Gastroesophageal sphincter (tissue), 3 donors: ENCODE results near the gene ANKRD55.

Experiments
- EP300 ChIP-seq: sonication (generic); formaldehyde crosslinking; IDR thresholded peaks from one replicate; pipeline ENCODE4 v1.6.1; 2017; ENCODE audit warnings: antibody characterized with exemption, mild to moderate bottlenecking
- POLR2A ChIP-seq, 2 donors: fragments of 450-650 bp; IDR thresholded peaks; one replicate each; pipeline ENCODE4 v1.6.1; 2017; ENCODE audit warnings: antibody characterized with exemption in 2 of 2, mild to moderate bottlenecking in 2 of 2, moderate library complexity in 1 of 2
- POLR2AphosphoS5 ChIP-seq: sonication (generic); formaldehyde crosslinking; IDR thresholded peaks from one replicate; pipeline ENCODE4 v1.6.1; 2017; ENCODE audit warnings: antibody characterized with exemption
- TF ChIP-seq, protein P1 (sequence below), 4 experiments: fragments of 200-600 bp in 2 of 4; fragments of 450-650 bp in 2 of 4; sonication (generic) in 1 of 4; IDR thresholded peaks; one replicate each; pipeline ENCODE4 v1.5.1; 2017 to 2019; ENCODE audit warnings: antibody characterized with exemption in 4 of 4, mild to moderate bottlenecking in 2 of 4, moderate library complexity in 2 of 4

DNA sequence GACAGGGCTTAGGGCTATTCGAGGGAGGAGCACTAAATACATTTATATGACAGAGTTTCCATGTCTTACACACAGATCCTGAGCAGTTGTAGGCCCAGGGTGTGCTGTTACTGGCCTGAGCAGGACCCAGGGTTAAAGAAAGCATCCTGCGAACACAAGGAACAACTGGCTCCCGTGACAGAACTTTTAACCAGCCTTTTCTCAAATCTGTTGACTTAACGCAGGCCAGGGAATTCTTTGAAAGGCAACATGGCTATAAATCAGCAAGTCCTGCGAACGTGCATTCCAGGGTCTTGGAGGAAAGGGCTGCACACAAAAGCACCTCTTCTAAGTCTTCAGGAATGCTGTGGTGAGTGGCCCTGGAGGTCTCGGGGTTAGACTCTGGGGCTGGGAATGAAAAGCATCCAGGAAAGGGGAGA, 45.2 kb upstream of the ANKRD55 start:
- TF ChIP-seq POLR2A (IDR thresholded peaks at IDR 0.05): no peak
- TF ChIP-seq, protein P1, sequence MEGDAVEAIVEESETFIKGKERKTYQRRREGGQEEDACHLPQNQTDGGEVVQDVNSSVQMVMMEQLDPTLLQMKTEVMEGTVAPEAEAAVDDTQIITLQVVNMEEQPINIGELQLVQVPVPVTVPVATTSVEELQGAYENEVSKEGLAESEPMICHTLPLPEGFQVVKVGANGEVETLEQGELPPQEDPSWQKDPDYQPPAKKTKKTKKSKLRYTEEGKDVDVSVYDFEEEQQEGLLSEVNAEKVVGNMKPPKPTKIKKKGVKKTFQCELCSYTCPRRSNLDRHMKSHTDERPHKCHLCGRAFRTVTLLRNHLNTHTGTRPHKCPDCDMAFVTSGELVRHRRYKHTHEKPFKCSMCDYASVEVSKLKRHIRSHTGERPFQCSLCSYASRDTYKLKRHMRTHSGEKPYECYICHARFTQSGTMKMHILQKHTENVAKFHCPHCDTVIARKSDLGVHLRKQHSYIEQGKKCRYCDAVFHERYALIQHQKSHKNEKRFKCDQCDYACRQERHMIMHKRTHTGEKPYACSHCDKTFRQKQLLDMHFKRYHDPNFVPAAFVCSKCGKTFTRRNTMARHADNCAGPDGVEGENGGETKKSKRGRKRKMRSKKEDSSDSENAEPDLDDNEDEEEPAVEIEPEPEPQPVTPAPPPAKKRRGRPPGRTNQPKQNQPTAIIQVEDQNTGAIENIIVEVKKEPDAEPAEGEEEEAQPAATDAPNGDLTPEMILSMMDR (IDR thresholded peaks at IDR 0.05): no peak
- no peak for TF ChIP-seq POLR2AphosphoS5
- TF ChIP-seq EP300: no peak
